GM21447 (cell line): ENCODE measurements around the gene LSM14B.
"Not testable (repeated sequence)": the region's sequence is repeated elsewhere in the genome, so short reads cannot be mapped to it uniquely, and the experiment has no call there.

Experiments
- ATAC-seq: cut with Tn5 transposase; IDR thresholded peaks from one replicate; pipeline ENCODE4 v1.9.1; 2021; ENCODE audit not compliant: unreplicated experiment

The LSM14B gene

DNA sequence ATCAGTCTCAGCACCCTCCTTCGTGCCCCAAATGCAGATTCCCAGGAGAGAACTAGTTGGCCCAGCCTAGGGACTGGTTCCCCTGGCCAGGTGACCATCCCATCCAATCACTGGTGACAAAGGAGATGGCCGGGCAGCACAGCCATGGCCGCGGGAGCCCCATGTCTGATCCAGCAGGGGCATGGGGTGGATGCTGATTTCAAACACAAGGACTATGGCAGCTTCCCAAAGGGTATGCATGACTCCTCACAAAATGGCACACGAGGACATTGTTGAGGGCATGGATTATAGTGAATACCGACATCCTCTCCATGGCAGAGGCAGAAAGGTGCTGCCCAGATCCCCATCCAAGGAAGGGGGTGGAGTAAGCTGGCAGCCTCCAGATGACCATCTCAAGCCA is 9.9 kb upstream of the LSM14B start:
- no peak for ATAC-seq

- ATAC-seq = no peak
These were observed 7.4 kb upstream of the LSM14B start for GRCh38 chr20:62114894-62115293.

DNA sequence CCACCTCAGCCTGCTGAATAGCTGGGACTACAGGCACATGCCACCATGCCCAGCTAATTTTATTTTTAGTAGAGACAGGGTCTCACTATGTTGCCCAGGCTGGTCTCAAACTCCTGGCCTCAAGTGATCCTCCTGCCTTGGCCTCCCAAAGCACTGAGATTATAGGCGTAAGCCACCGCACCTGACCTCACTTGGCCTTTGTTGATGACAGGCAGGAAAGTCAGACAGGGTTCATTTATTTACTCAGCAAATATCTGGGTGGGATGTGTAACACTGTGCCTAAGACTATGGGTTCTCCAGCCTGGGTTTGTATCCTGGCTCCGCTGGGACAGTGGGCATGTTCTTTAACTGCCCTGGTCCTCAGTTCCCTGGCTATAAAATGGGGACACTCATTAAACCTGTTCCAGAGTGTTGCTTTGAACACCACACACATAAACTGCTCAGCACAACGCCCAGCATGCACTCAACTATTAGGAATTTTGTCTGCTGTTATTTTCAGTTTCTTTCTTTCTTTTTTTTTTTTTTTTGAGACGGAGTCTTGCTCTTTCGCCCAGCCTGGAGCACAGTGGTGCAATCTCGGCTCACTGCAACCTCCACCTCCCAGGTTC is 6.4 kb upstream of the LSM14B start:
- not testable (repeated sequence) for ATAC-seq

DNA sequence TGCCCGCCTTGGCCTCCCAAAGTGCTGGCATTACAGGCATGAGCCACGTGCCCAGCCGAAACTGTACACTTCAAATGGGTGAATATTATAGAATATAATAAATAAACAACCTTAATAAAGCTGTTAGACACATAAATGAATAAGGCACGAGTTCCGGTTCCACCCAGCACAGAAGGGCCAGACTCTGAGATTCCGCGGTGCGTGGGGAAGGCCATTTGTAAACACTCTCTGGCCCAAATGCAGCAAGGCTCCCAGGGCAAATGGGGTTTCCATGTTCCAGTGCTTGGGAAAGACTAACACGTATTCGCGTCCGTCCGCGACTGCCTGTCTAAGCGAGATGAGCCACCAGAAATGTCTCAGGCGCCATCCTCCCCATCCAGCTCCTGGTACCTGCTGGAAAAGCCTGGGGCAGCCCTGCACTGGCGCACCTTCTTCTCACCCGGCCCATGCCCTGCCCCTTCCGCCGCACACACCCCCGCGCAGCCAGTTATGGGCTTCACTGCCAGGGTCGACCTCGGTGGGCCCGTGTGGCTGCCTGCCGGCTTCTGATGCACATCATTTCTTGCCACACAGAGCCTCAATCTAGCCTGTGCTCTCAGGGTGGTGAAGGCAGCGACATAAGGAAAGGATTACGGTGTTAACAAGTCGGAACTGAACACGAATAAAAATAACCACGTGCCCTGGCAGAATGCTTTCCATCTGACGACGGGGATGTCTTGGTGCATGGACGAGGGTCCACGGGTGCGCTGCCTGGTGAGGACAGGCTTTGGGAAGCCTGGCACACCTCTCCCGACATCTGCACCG is 5.5 kb upstream of the LSM14B start:
- no peak for ATAC-seq

DNA sequence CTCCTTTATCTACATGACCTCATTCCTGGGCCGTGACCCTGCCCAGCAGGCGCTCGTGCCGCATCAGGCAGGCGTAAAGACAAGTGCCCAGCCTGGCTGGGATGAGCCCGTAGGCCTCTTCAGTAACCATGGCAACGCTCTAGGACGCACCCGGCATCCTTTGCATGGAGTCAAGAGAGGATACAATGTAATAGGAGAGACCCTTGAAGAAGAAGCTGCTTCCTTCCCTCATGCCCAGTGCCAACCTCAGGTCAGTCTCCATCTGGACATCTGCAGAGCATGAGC is 5.0 kb upstream of the LSM14B start:
- ATAC-seq = no peak

DNA sequence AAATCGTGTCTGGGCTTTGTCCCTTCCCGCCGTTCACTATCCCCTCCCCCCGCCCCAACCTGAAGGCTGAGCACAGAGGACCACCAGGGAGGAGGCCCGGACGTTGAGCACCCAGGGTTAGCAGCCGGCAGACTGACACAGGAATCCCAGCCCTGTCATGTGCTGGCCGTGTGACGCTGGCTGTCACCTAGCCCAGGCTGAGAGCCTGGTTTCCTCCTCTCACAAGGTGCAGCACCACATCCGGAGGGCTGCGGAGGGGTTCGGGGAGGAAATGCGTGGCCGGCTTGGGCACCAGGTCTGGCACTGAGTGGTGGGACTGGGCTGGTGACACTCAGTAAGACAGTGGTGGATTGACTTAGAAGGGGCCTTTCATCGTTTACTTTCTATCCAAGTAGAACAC is 4.6 kb upstream of the LSM14B start:
- ATAC-seq = no peak

DNA sequence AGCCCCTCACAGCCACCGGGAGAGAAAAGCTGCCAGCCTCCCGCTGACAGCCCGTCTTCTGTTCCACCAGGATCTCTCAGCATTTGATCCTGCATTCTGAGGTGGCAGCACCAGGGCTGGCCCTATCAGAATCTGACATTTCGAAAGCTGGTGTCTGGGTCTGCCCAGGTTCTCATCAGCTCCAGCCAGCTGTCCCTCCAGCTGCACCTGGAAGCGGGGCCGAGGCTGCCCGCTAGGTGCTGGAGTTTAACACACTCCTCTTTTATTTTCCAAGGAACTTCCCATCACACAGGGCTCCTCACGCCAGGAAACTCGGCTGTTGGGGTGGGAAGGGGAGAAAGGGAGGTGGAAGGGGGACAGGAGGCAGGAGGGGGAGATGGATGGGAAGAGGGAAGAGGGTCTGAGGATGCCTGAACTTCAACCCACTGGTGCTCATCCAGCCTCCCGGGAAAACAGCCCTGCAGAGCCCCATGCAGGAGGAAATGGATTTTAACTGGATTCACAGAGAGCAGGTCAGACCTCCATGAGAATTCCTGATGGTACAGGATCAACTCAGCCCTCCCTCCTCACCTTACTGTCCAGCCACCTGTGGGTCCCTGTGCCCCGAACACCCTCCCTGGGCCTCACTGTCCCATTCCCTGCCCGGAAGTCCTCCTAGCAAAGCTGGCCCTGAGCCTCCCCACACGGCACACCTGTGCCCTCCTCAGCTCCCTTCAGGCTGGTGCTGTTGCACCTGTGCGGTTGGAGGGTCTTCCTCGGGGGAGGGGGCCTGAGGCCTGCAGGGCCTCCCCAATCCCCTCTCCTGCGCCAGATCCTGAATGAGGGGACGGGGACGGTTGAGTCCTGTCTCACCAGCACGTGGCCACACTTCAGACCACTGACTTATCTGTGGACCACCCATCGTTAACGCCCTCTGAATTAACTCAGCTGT is 3.9 kb upstream of the LSM14B start:
- ATAC-seq = no peak

DNA sequence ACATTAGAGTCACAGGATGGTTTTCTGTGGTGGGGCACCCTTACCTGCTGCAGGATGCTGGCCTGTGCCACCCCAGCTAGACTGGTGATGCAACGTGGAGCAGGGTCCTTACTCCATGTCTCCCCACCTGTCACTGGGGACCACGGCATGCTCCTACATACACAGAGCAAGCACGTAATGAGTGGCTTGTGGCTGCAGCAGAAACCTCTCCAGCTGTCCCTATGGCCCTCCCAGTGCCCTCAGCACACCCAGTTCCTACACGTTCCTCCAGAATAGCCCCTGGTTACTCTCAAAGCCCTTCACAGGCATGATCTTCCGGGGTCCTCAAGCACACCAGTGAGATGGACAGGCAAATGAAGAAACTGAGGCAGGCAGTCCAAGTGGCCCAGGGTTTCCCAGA is 3.2 kb upstream of the LSM14B start:
- ATAC-seq = no peak

DNA sequence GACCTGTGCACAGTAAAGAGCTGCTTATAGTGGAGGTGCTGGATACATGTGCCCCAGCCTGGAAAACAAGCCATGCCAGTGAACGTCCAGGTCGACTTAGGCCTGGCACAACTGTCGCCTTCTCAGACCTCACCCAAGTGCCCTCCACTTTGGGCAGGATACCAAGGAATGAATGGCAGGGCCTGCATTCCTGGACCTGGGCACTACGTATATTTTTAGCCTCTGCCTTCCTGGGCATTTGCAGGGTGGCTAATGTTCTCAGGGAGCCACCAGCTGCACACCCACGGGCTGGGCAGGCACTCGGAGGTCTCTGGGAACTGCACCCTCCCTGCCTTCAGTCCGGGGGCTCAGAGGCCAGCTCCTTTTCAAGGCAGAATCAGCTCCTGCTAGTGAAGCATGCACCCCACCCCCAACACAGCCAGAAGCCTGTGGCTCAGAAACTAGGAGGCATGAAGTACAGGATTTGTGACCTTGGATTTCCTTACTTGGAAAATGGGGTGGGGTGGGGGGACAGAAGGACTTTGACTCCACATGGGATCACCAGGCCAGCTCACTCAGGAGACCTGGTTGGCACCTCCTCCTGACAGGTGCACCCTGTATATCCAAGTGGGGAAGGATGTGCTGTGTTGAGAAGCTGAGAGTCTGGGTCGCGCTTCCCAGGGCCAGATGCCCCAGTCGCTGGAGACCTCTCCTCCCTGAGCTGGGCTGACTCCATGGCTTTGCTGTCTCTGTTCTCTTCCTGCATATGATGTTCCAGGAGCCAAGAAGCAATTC is 2.5 kb upstream of the LSM14B start:
- ATAC-seq = no peak

DNA sequence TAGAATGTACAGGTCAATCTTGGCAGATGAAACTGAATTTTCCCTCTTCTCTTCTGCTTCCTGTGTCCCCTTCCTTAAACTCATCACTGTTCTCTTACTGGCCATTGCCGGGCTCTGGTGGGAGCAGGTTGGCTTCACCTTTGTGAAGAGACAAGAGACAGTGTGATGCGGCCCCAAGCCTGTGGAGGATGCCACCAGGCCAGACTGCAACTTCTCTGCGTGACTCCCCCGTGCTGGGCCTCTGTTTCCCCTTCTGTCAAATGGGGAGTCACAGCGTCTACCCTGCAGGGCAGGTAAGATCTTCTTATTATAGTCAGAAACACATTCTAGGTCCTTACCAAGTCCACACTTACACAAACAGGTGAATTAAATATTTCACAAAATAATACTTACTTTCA is 1.9 kb upstream of the LSM14B start:
- no peak for ATAC-seq

DNA sequence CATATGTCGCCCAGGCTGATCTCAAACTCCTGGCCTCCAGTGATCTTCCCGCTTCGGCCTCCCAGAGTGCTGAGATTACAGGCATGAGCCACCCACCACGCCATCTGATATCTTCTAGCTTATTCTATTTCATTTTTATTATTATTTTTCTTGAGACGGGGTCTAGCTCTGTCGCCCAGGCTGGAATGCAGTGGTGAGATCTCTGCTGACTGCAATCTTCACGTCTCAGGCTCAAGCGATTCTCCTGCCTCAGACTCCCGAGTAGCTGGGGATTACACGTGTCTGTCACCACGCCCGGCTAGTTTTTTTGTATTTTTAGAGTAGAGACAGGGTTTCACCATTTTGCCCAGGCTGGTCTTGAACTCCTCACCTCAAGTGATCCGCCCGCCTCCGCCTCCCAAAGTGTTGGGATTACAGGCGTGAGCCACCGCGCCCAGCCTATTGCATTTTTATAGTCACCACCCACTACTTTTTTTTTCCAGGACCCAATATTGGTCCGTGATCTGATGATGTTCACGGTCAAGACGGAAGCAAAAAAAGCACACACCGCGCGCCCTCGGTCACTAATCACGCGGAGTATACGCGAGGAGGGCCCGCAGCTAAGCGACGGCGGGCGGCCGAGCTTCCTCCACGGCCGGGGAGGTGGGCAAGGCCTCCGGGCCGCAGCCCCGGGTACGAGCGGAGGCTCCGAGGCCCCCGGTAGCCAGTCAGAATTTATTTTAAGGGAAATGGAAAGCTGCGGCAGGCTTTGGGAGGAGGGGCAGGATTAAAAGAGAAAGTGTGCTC is 1.1 kb upstream of the LSM14B start:
- peak; percentile 12 for ATAC-seq

DNA sequence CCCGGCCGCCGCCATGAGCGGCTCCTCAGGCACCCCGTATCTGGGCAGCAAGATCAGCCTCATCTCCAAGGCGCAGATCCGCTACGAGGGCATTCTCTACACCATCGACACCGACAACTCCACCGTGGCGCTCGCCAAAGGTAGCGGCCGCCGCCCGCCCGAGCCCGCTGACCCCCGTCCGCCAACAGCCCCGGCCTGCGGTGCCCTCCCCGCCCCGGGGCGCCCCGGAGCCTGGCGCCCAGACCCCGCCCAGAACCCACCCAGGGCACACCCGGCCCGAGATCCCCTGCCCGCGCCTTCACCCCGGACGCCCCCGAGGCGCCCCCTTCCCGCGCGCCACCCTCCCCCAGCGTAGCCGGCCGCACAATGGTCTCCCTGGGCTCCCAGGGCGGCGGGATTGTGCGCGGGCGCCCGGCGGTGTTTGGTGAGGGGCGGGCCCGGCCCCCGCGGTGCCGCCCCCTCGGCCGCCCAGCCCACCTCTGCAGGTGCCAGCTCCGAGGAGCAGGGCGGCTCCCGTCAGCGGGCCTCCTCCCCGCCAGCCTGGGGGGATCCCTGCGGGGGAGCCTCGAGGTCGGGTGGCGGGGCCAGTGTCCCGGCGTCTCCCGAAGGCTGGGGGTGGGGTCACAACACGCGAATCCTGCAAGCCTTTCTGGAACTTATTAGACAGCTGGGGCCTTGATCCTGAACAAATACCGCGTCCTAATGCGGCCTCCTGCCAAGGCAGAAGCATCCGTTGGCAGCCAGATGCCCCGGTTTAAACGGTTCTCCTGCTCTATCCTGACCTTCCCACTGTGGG is 577 bp downstream of the LSM14B start:
- peak; percentile 12 for ATAC-seq

DNA sequence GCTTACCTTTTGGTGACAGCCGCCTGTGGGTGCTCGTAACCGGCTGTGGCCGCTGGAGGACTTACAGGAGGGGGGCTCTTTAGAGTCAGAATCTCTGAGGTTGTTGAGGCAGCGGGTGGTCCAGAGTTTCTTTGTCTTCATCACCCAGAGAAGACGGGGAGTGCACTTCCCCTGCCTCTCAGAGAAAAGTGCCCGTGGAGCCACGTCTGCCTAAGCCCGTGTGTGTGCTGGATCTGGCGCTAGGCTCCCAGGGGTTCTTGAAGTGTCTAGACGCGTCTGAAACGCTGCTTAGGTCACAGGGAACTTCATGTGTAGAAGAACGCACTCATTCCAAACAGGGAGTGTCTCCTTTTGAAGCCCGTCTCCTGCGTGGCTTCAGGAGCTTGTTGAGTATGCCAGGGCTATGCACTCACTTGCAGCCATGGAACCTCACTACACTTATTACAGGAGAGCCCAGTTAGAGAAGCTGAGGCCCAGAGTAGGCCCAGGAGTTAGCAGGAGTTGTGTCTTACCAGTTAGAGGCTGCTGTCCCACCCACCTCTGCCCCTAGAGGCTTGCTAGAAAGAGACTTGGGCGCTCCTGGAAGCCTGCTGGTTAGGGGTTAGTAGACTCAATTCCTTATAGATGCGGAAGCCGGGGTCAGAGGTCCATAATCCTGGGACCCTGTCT is 1.3 kb downstream of the LSM14B start:
- no peak for ATAC-seq

- ATAC-seq = no peak
These were observed 3.9 kb downstream of the LSM14B start for GRCh38 chr20:62126141-62126540.

DNA sequence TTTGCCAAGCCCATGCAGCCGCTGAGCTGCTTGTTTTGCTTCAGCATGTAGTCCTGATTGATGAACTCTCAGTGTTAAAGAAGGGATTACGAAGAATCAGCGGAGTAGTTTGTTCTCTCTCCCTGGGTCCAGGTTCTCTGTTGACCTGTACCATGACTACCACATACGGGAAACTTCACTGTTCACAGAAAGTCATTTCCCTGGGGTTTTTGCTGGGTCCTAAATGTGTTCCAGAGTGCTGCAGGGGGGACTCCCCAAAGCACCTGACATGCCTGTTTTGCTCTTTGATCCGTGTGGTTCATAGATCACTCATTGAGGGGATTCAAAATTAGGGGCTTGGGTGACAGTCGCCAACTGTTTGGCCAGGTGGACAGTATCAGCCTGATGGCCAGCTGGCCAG is 5.5 kb downstream of the LSM14B start:
- ATAC-seq = no peak

GRCh38 chr20:62128502-62128901 is 6.2 kb downstream of the LSM14B start:
- ATAC-seq = no peak

GRCh38 chr20:62129731-62130531 is 7.7 kb downstream of the LSM14B start:
- no peak for ATAC-seq
